B cell (primary cell): Measurements from ENCODE around the gene IMMP2L. TPM values are rescaled to one million over a fixed set of nuclear protein-coding genes. Genes with fewer than 3 reads are reported as not detected.

Experiments used
- ATAC-seq: fragments of 200-7000 bp; cut with Tn5 transposase; one replicate; pipeline ENCODE4 v1.10.0; 2021; ENCODE audit warnings: low read depth, mild to moderate bottlenecking, moderate number of reproducible peaks, moderate library complexity
- CTCF ChIA-PET: fragments of 350-600 bp; sonication (Branson Sonifier 250); formaldehyde crosslinking; loops from one replicate; lab custom pipeline; 2021; ENCODE audit warnings: antibody characterized with exemption, inconsistent platforms; lab: Charles Lee
- POLR2A ChIA-PET: fragments of 350-600 bp; sonication (Branson Sonifier 250); formaldehyde crosslinking; loops from one replicate; lab custom pipeline; 2021; ENCODE audit warnings: antibody characterized with exemption; lab: Charles Lee
- DNase-seq: peaks from one replicate; pipeline ENCODE4 v3.0.0; 2013
- H2AFZ ChIP-seq: 2 replicates; pipeline ENCODE4 v1.6.1; 2012; ENCODE audit warnings: mild to moderate bottlenecking, low read depth, low read length; ENCODE audit not compliant: insufficient read depth, poor library complexity, severe bottlenecking
- H3K27ac ChIP-seq, 2 donors: 1 replicate in 1 of 2; 2 replicates in 1 of 2; pipeline ENCODE4 v1.5.1; 2012 to 2013; ENCODE audit warnings: low read length in 2 of 2, mild to moderate bottlenecking in 2 of 2, moderate library complexity in 1 of 2
- H3K27me3 ChIP-seq, 4 experiments: fragments of 200-600 bp in 1 of 4; sonication (generic) in 1 of 4; replicated peaks in 1 of 4; 1 replicate in 2 of 4; 2 replicates in 2 of 4; pipeline versions ENCODE4 v1.6.1 to v1.7.0; 2013 to 2016; ENCODE audit warnings: low read length in 3 of 4, mild to moderate bottlenecking in 2 of 4, mixed read lengths in 1 of 4, moderate library complexity in 1 of 4; ENCODE audit not compliant: insufficient read depth in 4 of 4, control insufficient read depth in 3 of 4; ENCODE audit errors: control extremely low read depth in 1 of 4
- H3K36me3 ChIP-seq, 2 experiments: replicated peaks in 1 of 2; 1 replicate in 1 of 2; 2 replicates in 1 of 2; pipeline versions ENCODE4 v1.6.1 to v1.7.1; 2013; ENCODE audit warnings: low read length in 1 of 2; ENCODE audit not compliant: insufficient read depth in 2 of 2, control insufficient read depth in 1 of 2; ENCODE audit errors: control extremely low read depth in 1 of 2, extremely low read depth in 1 of 2
- H3K4me1 ChIP-seq, 2 donors: fragments of 200-600 bp in 1 of 2; sonication (generic) in 1 of 2; 1 replicate in 1 of 2; 2 replicates in 1 of 2; pipeline versions ENCODE4 v1.5.1 to v1.6.1; 2013 to 2017; ENCODE audit warnings: low read length in 2 of 2; ENCODE audit not compliant: control insufficient read depth in 2 of 2, insufficient read depth in 2 of 2
- H3K4me2 ChIP-seq: replicated peaks from 2 replicates; pipeline ENCODE3; 2012; ENCODE audit warnings: mild to moderate bottlenecking, low read depth, low read length; ENCODE audit not compliant: poor library complexity, severe bottlenecking
- H3K4me3 ChIP-seq, 5 experiments: fragments of 200-600 bp in 1 of 5; sonication (generic) in 1 of 5; 1 replicate in 3 of 5; 2 replicates in 2 of 5; pipeline versions ENCODE4 v1.5.1 to v1.7.0; 2011 to 2016; ENCODE audit warnings: low read length in 4 of 5, mild to moderate bottlenecking in 4 of 5, low read depth in 2 of 5, control low read depth in 1 of 5, moderate library complexity in 1 of 5; ENCODE audit not compliant: insufficient read depth in 1 of 5; ENCODE audit errors: control extremely low read depth in 1 of 5, extremely low read depth in 1 of 5
- H3K79me2 ChIP-seq: fragments of 200-600 bp; sonication (generic); one replicate; pipeline ENCODE4 v1.6.0; 2016; ENCODE audit warnings: low read length; ENCODE audit not compliant: control insufficient read depth, insufficient read depth
- H3K9ac ChIP-seq: fragments of 200-600 bp; sonication (generic); 2 replicates; pipeline ENCODE4 v1.6.1; 2017; ENCODE audit warnings: mild to moderate bottlenecking, low read length, moderate library complexity
- H3K9me3 ChIP-seq, 3 donors: one replicate each; pipeline versions ENCODE4 v1.6.1 to v1.7.1; 2013; ENCODE audit warnings: low read length in 2 of 3; ENCODE audit not compliant: control insufficient read depth in 2 of 3, insufficient read depth in 1 of 3; ENCODE audit errors: control extremely low read depth in 1 of 3
- H4K20me1 ChIP-seq: 2 replicates; pipeline ENCODE4 v1.6.0; 2012; ENCODE audit warnings: mild to moderate bottlenecking, low read length; ENCODE audit not compliant: insufficient read depth, control insufficient read depth, poor library complexity, severe bottlenecking
- H3K27ac Mint-ChIP-seq: one replicate; pipeline ENCODE4 v1.8.0; 2021; ENCODE audit warnings: mixed read lengths
- H3K27me3 Mint-ChIP-seq: one replicate; pipeline ENCODE4 v1.8.0; 2021; ENCODE audit warnings: mixed read lengths
- H3K4me1 Mint-ChIP-seq: one replicate; pipeline ENCODE4 v1.8.0; 2021; ENCODE audit warnings: mixed read lengths
- H3K4me3 Mint-ChIP-seq: one replicate; pipeline ENCODE4 v1.8.0; 2021; ENCODE audit warnings: mixed read lengths
- H3K9me3 Mint-ChIP-seq: one replicate; pipeline ENCODE4 v1.8.0; 2022; ENCODE audit warnings: mixed read lengths; ENCODE audit not compliant: insufficient read depth
- EZH2 ChIP-seq: IDR thresholded peaks from 2 replicates; pipeline ENCODE4 v1.6.1; 2012; ENCODE audit warnings: borderline replicate concordance, low read depth, mild to moderate bottlenecking, moderate library complexity, low read length; ENCODE audit not compliant: insufficient read depth, poor library complexity, severe bottlenecking
- WGBS: methylation state at CpG from one replicate; pipeline ENCODE4 v1.1.5; 2013; ENCODE audit warnings: missing lambda C conversion rate; ENCODE audit not compliant: insufficient coverage; 5-methylcytosine and 5-hydroxymethylcytosine counted together
- intact Hi-C: fragments of 100-400 bp; cut with micrococcal nuclease; formaldehyde crosslinking; loops from one replicate; pipeline ENCODE4 v1.10.0; 2022
- polyA plus RNA-seq: library from polyadenylated mRNA; depleted of rRNA; stranded (reverse); fragments of >200 nt; gene quantifications from 2 replicates; pipeline ENCODE4 v1.2.3, GENCODE V29; 2012
- total RNA-seq, 2 donors: library from RNA; stranded (reverse); fragments of 120-200 nt in 1 of 2; gene quantifications; 1 replicate in 1 of 2; 2 replicates in 1 of 2; pipeline versions ENCODE4 v1.2.3 to v1.2.4, GENCODE V29; 2013 to 2022
- TF ChIP-seq, protein P1 (sequence below): fragments of 200-600 bp; IDR thresholded peaks from one replicate; pipeline ENCODE4 v1.8.0; 2022; ENCODE audit warnings: antibody characterized with exemption, mild to moderate bottlenecking

The IMMP2L gene
- total and polyA plus RNA-seq, 2 donors (not counting 1 experiment from before 2014, with no cell fraction given), result 3.8 to 34.2 TPM

DNA sequence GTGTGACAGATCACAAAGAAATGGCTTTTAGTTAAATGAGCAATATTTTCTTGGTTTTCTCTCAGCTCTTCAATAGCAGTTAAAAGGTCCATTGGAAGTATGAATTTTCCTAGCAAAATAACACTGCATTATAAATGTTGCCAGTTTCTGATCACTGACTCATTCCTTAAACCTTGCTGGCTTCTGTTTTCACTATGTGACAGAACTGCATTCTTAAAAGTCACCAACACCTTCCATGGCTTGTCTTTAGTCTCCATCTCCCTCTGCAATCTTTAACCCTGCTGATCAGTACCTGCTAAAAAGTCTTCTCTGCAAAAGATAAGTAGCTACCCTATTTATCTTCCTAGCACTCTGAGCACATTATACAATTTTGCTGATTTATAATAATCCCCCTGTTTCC is 876.4 kb downstream of the IMMP2L start:
- Mint-ChIP-seq H3K4me3 (no peak overlapping the region), H3K9me3 (no peaks in the 10 kb centered on the region), H3K27ac (no peak overlapping the region), H3K4me1 (no peaks in the 10 kb centered on the region), H3K27me3 (no peaks in the 10 kb centered on the region)
- TF ChIP-seq, protein P1, sequence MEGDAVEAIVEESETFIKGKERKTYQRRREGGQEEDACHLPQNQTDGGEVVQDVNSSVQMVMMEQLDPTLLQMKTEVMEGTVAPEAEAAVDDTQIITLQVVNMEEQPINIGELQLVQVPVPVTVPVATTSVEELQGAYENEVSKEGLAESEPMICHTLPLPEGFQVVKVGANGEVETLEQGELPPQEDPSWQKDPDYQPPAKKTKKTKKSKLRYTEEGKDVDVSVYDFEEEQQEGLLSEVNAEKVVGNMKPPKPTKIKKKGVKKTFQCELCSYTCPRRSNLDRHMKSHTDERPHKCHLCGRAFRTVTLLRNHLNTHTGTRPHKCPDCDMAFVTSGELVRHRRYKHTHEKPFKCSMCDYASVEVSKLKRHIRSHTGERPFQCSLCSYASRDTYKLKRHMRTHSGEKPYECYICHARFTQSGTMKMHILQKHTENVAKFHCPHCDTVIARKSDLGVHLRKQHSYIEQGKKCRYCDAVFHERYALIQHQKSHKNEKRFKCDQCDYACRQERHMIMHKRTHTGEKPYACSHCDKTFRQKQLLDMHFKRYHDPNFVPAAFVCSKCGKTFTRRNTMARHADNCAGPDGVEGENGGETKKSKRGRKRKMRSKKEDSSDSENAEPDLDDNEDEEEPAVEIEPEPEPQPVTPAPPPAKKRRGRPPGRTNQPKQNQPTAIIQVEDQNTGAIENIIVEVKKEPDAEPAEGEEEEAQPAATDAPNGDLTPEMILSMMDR, result no peak
- TF ChIP-seq EZH2, result no peak
- DNase-seq (no peak), ATAC-seq (no peak)
- Histone ChIP-seq H3K4me1 (no peaks in the 10 kb centered on the region), H3K9me3 (no peaks in the 10 kb centered on the region), H3K36me3 (no peaks in the 10 kb centered on the region), H3K27me3 (no peaks in the 10 kb centered on the region), H2AFZ (no peak overlapping the region), H3K4me3 (no peak overlapping the region), H3K27ac (no peak overlapping the region), H4K20me1 (no peaks in the 10 kb centered on the region), H3K4me2 (no peak overlapping the region), H3K9ac (no peak overlapping the region), H3K79me2 (no peaks in the 10 kb centered on the region)
- ChIA-PET POLR2A (no interaction called here), CTCF (no interaction called here)
- intact Hi-C loops, result no loop called here

DNA sequence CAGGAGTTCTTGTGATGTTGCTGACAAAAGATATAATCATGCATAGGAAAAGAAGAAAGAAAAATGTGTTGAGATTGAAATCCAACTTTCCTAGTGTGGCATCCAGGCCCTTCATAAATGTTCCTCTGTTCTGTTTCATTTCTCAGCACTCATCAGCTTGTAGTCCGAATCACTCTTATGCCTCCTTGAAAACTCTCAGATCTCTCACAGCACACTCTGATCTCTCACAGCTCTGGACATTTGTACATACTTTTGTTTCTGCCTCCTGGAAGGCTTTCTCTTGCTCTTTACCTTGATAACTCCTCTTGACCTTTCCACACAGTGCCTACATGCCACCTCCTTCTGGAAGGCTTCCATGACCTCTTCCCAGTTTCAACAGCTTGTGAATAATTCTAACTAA is 880.4 kb downstream of the IMMP2L start:
- H3K36me3 ChIP-seq, result no peaks in the 10 kb centered on the region
- no peaks in the 10 kb centered on the region for H3K4me1 Mint-ChIP-seq
- intact Hi-C loops, result no loop called here

More for the DNA sequence above, 880.4 kb downstream of the IMMP2L start:
- Mint-ChIP-seq H3K27me3 (no peaks in the 10 kb centered on the region), H3K9me3 (no peaks in the 10 kb centered on the region), H3K27ac (no peak overlapping the region), H3K4me3 (no peak overlapping the region)
- H3K79me2 ChIP-seq, result no peaks in the 10 kb centered on the region
- H4K20me1 ChIP-seq, result no peaks in the 10 kb centered on the region
- H3K4me3 ChIP-seq, result no peak overlapping the region
- CTCF ChIA-PET, result no interaction called here
- no peak overlapping the region for H2AFZ ChIP-seq
- 47% methylated on average over 1 of the region's 1 CpG for WGBS
- ATAC-seq (no peak), DNase-seq (no peak)
- H3K27me3 ChIP-seq, result no peaks in the 10 kb centered on the region
- no peak overlapping the region for H3K27ac ChIP-seq
- no peaks in the 10 kb centered on the region for H3K4me1 ChIP-seq
- no peak overlapping the region for H3K4me2 ChIP-seq
- no peak overlapping the region for H3K9ac ChIP-seq
- H3K9me3 ChIP-seq, result no peaks in the 10 kb centered on the region
- no peak for TF ChIP-seq EZH2
- TF ChIP-seq, protein P1, result no peak
- POLR2A ChIA-PET, result no interaction called here
